SU-DHL-6 (cell line): Measurements from ENCODE around the gene ARMH1.

ENCODE experiments used
- H2AFZ ChIP-seq: fragments of 200-600 bp; sonication (generic); 2 replicates; pipeline ENCODE4 v1.6.1; 2014; ENCODE audit warnings: low read depth, mild to moderate bottlenecking, moderate library complexity, mixed read lengths, antibody characterized with exemption, low read length; ENCODE audit not compliant: severe bottlenecking
- H3F3A ChIP-seq: fragments of 200-600 bp; shearing (Covaris generic); 2 replicates; pipeline ENCODE4 v1.6.0; 2016; ENCODE audit warnings: antibody characterized with exemption, mild to moderate bottlenecking; ENCODE audit not compliant: insufficient read depth
- H3K27ac ChIP-seq: fragments of 200-600 bp; sonication (generic); 2 replicates; pipeline ENCODE4 v1.5.1; 2016; ENCODE audit warnings: low read depth, mild to moderate bottlenecking, low read length, moderate library complexity, mixed read lengths
- H3K27me3 ChIP-seq: fragments of 200-600 bp; sonication (generic), shearing (Covaris generic); 2 replicates; pipeline ENCODE4 v1.6.0; 2014; ENCODE audit warnings: mild to moderate bottlenecking, low read length
- H3K36me3 ChIP-seq: fragments of 200-600 bp; sonication (generic); 2 replicates; pipeline ENCODE4 v1.6.1; 2014; ENCODE audit warnings: mild to moderate bottlenecking, low read length, mixed read lengths
- H3K4me2 ChIP-seq: fragments of 300-600, 200-600 bp; shearing (Covaris generic), sonication (generic); 2 replicates; pipeline ENCODE4 v1.6.0; 2014; ENCODE audit warnings: low read length, low read depth, mild to moderate bottlenecking; ENCODE audit not compliant: poor library complexity, severe bottlenecking
- H3K4me3 ChIP-seq: fragments of 200-600 bp; sonication (generic); 2 replicates; pipeline ENCODE4 v1.5.1; 2014; ENCODE audit warnings: antibody characterized with exemption, low read length, mild to moderate bottlenecking, mixed read lengths; ENCODE audit not compliant: insufficient read depth, poor library complexity, severe bottlenecking
- H3K79me2 ChIP-seq: fragments of 200-600 bp; sonication (generic); 2 replicates; pipeline ENCODE4 v1.6.1; 2014; ENCODE audit warnings: mild to moderate bottlenecking, low read length, moderate library complexity; ENCODE audit not compliant: insufficient read depth
- H3K9ac ChIP-seq: fragments of 200-600 bp; sonication (generic); 2 replicates; pipeline ENCODE4 v1.7.0; 2014; ENCODE audit warnings: mild to moderate bottlenecking, low read length
- H3K9me2 ChIP-seq: fragments of 200-600 bp; sonication (generic); replicated peaks from 2 replicates; pipeline ENCODE4 v1.6.1; 2014; ENCODE audit warnings: low read length; ENCODE audit not compliant: insufficient read depth
- H3K9me3 ChIP-seq: fragments of 200-600 bp; sonication (generic); 2 replicates; pipeline ENCODE4 v1.6.1; 2014; ENCODE audit warnings: low read length, mixed read lengths; ENCODE audit not compliant: insufficient read depth
- H4K20me1 ChIP-seq: fragments of 200-600 bp; sonication (generic); 2 replicates; pipeline ENCODE4 v1.6.1; 2014; ENCODE audit warnings: low read depth, mild to moderate bottlenecking, antibody characterized with exemption, low read length, moderate library complexity, mixed read lengths
- EZH2phosphoT487 ChIP-seq: fragments of 200-600 bp; sonication (generic), shearing (Covaris generic); conservative IDR thresholded peaks from 2 replicates; pipeline ENCODE4 v1.6.1; 2018; ENCODE audit warnings: mild to moderate bottlenecking, antibody characterized with exemption, low read length, moderate library complexity, mixed read lengths
- TF ChIP-seq, protein P1 (sequence below): fragments of 200-600 bp; sonication (generic); IDR thresholded peaks from one replicate; pipeline ENCODE4 v1.5.1; 2017; ENCODE audit warnings: antibody characterized with exemption, mild to moderate bottlenecking, low read length, moderate library complexity; ENCODE audit not compliant: insufficient read depth, poor library complexity, severe bottlenecking

ARMH1 gene

DNA sequence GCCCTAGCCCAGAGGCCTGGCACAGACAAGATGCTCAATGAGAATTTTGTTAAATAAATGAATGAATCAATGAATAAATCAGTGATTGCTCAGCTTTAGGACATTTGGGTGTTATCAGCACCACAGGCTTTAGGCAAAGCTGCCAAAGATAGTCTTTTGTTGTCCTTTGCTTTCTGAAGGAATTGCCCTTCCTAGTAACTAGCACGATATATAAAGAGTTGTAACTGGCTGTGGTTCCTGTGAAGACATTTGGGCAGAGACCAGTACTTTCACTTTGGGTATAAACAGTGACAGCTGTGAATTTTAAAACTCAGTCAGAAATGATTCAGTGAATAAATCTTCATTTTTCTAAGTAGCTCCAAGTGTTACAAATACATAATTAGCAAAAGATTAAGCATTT lies 43.1 kb downstream of the ARMH1 start:
- TF ChIP-seq, protein P1, sequence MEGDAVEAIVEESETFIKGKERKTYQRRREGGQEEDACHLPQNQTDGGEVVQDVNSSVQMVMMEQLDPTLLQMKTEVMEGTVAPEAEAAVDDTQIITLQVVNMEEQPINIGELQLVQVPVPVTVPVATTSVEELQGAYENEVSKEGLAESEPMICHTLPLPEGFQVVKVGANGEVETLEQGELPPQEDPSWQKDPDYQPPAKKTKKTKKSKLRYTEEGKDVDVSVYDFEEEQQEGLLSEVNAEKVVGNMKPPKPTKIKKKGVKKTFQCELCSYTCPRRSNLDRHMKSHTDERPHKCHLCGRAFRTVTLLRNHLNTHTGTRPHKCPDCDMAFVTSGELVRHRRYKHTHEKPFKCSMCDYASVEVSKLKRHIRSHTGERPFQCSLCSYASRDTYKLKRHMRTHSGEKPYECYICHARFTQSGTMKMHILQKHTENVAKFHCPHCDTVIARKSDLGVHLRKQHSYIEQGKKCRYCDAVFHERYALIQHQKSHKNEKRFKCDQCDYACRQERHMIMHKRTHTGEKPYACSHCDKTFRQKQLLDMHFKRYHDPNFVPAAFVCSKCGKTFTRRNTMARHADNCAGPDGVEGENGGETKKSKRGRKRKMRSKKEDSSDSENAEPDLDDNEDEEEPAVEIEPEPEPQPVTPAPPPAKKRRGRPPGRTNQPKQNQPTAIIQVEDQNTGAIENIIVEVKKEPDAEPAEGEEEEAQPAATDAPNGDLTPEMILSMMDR, result no peak
- no peak for TF ChIP-seq EZH2phosphoT487
- no peak overlapping the region for H3K9ac ChIP-seq
- no peaks in the 10 kb centered on the region for H3K79me2 ChIP-seq
- H3K36me3 ChIP-seq, result no peaks in the 10 kb centered on the region
- H3K9me3 ChIP-seq, result no peaks in the 10 kb centered on the region
- peaks cover 50% of the 10 kb centered on the region for H3F3A ChIP-seq
- H3K27me3 ChIP-seq, result no peaks in the 10 kb centered on the region
- H4K20me1 ChIP-seq, result no peaks in the 10 kb centered on the region
- no peak overlapping the region for H3K4me3 ChIP-seq
- H3K27ac ChIP-seq, result no peak overlapping the region
- H3K4me2 ChIP-seq, result no peak overlapping the region
- no peak overlapping the region for H2AFZ ChIP-seq
- no peaks in the 10 kb centered on the region for H3K9me2 ChIP-seq

DNA sequence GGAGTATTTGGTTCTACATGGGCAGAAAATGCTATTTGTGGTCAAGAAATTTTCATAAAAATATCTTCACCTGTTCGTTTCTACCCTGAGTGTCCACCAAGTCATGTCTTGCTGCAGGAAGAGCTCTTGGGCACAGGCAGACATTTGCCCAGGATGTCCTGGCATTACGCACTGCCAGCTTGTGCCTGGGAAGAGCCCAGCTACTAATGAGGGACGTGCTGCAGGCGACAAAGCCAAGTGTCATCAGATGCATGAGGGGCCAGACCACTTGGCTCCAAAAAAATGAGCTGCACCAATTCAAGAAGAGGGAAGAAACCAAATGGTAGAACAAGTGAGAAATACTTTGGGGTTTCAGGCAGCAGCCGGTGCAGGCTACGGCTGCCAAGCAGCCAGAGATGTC lies 43.6 kb downstream of the ARMH1 start:
- Histone ChIP-seq H3K79me2 (no peaks in the 10 kb centered on the region), H3K27me3 (no peaks in the 10 kb centered on the region), H2AFZ (no peak overlapping the region), H3K9me2 (no peaks in the 10 kb centered on the region), H3K4me3 (no peak overlapping the region), H3K4me2 (no peak overlapping the region), H3K9ac (no peak overlapping the region), H3F3A (peaks cover 49% of the 10 kb centered on the region), H3K9me3 (no peaks in the 10 kb centered on the region), H4K20me1 (no peaks in the 10 kb centered on the region), H3K27ac (no peak overlapping the region), H3K36me3 (no peaks in the 10 kb centered on the region)
- TF ChIP-seq, protein P1, result no peak

DNA sequence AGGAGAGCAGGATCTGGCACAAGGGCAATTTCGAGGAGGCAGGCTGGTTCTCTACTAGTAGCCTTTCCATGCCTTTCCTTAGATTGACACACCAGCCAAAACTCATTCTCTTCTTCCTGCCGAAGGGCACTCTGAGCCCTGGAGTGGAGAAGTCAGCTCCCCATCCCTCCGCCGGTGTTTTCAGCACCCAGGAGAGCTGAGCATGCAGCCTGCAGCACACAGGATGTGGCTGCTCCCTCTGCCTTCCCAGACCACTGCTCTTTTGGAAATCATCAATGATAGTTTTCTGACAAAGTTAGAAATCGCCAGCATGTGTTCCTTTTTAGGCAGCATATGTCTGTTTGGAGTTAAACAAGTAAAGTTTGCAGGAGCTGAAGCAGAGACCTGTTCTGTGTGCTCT lies 44.8 kb downstream of the ARMH1 start:
- Histone ChIP-seq H2AFZ (no peak overlapping the region), H3K4me2 (no peak overlapping the region), H3K9me2 (no peaks in the 10 kb centered on the region), H3K4me3 (no peak overlapping the region), H3K27ac (no peak overlapping the region), H4K20me1 (no peaks in the 10 kb centered on the region), H3F3A (peaks cover 41% of the 10 kb centered on the region), H3K9ac (no peak overlapping the region), H3K9me3 (no peaks in the 10 kb centered on the region), H3K27me3 (no peaks in the 10 kb centered on the region), H3K36me3 (no peaks in the 10 kb centered on the region), H3K79me2 (no peaks in the 10 kb centered on the region)
- no peak for TF ChIP-seq EZH2phosphoT487
- TF ChIP-seq, protein P1, result no peak

DNA sequence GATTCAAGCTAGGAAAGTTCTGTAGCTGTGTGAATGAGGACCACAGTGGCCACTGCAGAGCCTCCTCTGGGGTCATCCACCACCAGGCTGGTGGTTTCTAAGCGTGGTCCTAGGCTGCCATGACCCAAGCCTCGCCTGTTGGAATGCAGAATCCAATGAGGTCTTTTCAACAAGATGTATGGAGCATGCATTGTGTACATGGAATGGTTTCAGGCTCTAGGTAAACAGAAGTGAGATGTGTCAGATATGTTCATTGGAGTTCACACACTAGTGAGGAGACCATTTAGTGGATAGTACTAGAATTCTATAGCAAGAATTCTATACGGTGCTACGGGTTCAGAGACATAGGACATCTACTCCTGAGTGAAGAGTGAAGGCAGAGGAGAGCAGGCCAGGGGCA lies 45.8 kb downstream of the ARMH1 start:
- Histone ChIP-seq H2AFZ (no peak overlapping the region), H3K9me2 (no peaks in the 10 kb centered on the region), H3K4me2 (peak overlapping the region; percentile 0), H3K27ac (peak overlapping the region; percentile 44), H3K27me3 (no peaks in the 10 kb centered on the region), H3F3A (peaks cover 31% of the 10 kb centered on the region), H3K36me3 (no peaks in the 10 kb centered on the region), H3K9me3 (no peaks in the 10 kb centered on the region), H3K79me2 (no peaks in the 10 kb centered on the region), H4K20me1 (no peaks in the 10 kb centered on the region), H3K9ac (no peak overlapping the region), H3K4me3 (no peak overlapping the region)
- TF ChIP-seq, protein P1, result no peak
- TF ChIP-seq EZH2phosphoT487, result no peak
